Measurements from ENCODE around the gene ADGRV1.
"Not testable (repeated sequence)": the region's sequence is repeated elsewhere in the genome, so short reads cannot be mapped to it uniquely, and the experiment has no call there.

The ADGRV1 gene

GRCh38 chr5:91010090-91010489 is 451.5 kb downstream of the ADGRV1 start:
- no peak for DNase-seq

DNA sequence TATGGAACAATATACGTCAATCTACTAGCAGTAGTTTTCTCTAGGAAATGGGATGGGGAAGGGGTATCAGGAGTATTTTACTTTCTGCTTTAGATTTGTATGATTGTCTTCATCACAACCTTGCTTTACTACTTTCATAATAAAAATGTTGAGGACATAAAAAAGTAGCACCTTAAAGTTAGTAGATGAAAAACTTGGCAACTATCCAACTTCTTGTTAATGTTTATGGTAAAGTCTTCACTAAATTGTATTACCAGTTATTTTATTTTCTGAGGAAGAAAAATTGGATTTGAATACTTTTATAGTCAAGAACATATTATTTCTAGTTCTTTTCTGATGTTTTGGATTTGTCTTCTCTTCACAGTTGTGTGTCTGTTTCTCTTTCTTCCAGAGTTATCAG is 452.4 kb downstream of the ADGRV1 start:
- no peak for DNase-seq

GRCh38 chr5:91012867-91013266 is 454.3 kb downstream of the ADGRV1 start:
- not testable (repeated sequence) for DNase-seq

DNA sequence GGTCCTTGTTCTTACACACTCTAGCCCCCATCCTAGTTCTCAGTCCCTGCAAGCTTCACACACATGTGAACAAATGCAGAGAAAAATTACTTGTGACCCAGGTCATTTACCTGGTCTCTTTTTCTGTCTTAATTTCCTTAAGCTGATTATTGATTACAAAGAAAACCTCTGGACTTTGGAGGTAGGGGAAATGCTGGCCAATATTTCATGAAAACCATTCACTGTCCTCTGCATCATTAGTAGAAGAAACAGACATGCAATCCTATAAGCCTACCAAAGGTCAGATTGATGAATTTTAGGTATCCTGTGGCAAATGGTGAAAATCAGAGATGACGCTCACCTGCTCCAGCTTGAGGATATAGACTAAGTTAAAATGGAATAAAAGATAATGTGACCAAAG is 457.7 kb downstream of the ADGRV1 start:
- no peak for DNase-seq

DNA sequence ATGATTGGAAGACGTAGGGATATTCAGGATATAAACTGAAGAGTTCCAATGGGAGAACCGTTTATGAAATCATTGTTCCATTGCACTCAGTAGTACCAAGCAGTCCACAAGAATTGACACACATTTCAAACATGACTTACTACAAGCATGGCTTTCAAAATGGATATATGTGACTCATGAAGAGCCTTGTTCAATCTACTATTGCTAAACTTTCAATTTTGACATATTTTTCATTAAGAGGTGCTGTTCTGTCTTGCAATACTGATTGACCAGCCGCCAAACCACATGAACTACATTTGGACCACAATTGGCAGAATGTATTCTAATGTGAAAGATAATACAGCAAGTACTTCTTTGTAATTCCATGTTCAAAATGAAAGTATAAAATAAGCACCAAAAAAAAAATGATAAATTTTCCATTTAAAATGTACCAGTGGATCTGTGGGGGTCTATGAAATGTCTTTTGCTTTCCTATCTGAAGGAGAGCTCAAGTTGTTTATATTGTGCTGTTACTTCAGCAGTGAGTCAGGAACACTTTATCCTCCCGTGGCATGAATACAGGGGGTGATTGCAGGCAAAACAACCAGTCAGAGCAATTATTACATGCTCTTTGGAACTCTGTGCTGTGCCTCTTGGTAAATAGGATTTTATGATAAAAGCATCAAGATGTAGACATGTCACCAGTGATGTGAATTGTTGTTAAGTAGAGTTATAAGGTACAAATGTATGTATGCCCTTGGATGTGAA is 458.5 kb downstream of the ADGRV1 start:
- DNase-seq, result no peak

GRCh38 chr5:91018200-91018599 is 459.6 kb downstream of the ADGRV1 start:
- no peak for DNase-seq

GRCh38 chr5:91018712-91019371 is 460.2 kb downstream of the ADGRV1 start:
- DNase-seq, result no peak

DNA sequence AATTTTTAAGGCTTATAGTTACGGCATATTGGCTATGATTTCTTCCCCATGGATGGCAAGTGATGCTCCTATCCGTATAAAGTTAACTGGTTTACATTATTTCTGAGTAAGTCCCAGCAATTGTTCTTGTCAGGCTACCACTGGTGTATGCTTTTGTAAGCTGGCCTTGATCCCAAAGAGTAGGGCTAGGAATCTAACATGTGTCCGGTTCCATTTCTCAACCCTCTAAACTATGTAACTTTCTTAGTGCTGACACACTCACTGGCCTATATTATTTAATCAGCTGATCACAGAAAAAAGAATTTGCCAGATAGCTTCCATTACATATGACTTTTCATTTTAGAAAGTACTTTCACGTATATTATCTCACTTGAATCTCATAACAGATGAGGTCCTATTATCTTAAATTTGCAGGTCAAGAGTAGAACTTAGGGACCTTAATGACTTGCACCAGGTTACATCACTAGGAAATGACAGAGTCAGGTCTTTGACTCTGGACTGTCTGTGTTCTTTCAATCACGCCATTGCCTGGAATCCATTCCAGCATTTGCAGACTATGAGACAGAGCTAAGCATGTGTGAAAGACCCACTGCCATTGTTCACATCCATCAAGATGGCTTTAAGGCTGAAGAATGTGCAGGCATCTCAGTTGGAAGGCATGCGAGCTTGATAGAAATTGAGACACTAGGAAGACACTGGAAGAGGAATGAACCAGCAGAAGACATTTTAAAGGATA is 461.6 kb downstream of the ADGRV1 start:
- no peak for DNase-seq

DNA sequence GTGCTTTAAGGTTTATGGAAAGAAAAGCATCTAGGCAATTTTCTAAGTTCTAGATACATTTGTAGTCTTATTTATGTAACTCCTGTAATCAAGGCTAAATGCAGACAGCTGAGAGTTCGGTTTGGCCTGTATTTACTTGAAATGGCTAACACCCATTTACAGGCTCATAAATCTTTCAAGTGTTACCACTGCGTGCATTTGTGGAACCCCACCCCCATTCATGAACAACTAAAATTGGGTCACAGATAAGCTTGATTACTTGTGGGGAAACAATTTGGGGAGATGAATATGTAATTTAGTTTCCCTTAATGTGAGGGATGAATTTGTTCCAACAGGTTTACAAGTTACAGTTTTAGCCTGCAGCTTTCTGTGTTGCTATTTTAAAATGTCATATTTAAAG is 463.9 kb downstream of the ADGRV1 start:
- DNase-seq, result no peak

DNA sequence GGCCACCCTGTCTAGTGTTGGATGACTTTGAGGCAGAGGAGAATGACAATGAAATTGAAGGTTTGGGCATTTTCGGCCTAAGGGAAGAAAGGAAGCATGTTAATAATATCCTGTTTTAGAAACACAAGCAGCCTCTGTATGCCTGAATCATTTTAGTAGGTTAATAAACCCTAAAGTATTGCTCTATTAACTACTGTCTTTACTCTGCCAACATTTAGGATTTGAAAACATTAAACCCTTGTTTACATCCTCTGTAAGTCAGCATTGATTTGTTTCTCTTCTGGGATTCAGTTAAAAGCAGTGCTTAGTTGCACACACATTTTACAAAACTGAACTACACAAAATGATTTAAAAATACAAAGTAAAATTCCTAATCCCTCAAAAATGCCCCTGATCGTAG is 465.6 kb downstream of the ADGRV1 start:
- no peak for DNase-seq

GRCh38 chr5:91024727-91025126 is 466.1 kb downstream of the ADGRV1 start:
- no peak for DNase-seq

- no peak for DNase-seq
Measured at GRCh38 chr5:91025449-91025848, 466.9 kb downstream of the ADGRV1 start.

DNA sequence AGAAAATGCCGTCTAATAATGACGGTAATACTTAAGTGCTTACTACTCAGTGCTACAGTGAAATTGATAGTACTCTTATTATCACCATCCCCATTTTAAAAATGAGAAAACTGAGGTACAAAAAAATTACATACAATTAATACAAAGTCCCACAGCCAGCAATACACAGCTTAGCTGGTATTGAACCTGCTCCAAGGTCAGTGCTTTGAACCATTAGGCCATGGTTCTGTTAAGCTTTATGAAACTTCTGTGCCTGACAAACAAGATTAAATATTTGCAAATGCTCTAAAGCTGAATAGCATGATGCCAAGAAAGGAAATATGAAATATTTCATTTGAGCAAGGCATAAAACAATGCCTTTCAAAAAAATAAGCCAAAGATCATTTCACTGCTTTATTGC is 467.4 kb downstream of the ADGRV1 start:
- no peak for DNase-seq

DNA sequence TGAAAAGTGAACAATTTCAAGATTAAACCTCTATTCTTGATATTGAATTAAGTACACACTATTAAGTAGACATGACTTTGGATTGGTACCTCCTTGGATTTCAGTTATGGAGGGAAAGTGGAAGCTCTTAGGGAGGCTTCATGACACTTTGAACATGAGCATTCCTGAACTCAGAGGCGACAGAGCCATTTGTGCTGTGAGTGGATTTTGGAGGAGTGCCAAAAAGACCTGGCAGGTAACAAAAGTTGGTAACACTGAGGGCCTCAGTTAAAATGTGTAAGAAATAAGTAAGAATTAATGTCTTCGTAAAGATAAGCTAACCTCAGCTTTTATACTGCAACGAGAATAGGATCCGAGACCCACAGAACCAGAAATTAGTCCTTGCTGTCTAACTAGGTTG is 467.9 kb downstream of the ADGRV1 start:
- DNase-seq, result no peak

- no peak for DNase-seq
Measured at GRCh38 chr5:91027405-91028139, 469.0 kb downstream of the ADGRV1 start.

GRCh38 chr5:91028499-91028956 is 469.9 kb downstream of the ADGRV1 start:
- DNase-seq, result no peak

DNA sequence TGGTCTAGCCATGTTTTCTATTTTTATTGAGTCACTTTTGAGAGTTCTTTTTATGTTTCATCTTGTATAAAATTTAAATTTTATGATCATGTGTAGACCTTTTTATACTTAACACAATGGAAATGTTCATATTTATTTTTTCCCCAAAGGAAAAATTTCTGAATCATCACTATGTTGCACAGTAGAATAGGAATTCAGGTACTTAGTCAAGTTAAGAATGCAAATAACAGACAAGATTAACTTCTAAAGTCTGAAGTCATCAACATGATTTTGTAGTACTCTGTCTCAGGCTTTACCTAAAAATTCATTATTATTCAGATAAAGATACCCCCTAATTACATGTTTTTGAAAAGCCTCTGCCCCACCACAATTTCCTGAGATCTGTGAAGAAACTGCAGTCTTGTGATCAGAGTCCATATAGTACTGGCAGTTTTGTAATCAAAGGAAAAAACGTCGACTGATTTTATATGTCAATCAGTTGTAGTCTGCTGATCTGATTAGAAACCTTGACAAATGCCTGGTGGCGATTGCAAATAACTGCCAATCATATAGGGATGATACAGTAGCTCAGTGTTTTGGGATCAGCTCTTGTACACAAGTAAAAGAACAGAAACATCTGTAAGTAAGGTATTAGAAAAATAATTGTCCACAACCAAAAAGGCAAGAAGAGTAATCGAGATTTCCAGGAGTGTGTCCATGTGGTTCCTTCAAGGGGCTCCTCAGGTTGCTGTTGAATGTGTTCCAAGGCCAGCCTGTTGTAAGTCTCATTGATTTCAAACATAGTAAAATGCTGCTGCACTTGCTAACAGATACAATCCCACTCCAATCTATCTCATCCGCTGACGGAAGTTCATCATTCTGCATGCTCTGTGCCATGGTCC is 472.2 kb downstream of the ADGRV1 start:
- no peak for DNase-seq

DNA sequence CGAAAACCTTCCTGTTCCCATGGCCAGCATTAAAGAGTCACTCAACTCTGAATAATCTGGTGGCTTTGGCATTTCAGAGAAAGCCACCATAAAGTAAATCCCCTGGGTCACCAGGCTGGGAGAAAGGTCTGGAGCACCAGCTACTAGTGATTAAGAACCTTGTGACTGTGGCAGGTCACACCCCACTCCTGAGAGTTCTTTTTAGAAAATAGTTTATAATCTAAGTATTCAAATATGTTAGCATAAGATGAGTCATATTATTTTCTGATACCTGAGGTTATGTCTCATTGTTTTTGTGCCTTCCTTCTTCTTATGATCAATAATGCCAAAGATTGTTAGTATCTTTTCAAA is 472.8 kb downstream of the ADGRV1 start:
- DNase-seq, result no peak

DNA sequence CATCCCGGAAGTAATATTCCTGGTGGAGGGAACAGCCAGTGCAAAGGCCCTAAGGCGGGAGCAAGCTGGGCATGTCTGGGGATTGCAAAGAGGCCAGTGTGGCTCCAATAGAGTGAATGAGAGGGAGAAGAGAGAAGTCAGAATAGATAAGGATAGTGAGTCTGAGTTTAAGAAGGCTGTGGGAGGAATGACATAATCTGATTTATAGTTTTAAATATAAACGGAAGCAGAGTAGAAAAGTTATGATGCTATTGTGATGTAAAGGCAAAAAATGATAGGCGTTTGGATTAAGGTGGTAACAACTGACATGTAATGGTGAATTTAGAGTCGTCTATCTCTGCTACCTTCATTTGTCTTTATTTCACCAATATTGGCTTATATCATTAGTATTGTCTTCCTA is 473.5 kb downstream of the ADGRV1 start:
- DNase-seq, result no peak

DNA sequence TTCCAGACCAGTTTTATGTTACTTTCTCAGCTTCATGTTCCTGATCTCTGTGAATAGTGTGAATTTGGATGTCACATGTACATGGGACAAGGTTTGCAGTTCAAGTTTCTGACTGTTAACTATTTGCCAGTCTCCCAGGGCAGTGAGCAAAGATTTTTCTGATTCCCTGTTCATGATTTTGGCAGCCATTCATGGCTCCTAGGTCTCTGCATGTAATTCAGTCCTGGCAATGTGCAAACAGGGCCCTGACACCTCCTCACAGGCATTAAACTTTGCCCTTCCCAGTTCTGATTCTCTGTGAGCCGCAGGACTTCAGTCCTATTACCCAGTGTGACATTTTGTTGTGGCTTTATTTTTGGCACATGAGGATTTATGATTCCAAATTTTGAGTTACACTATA is 474.8 kb downstream of the ADGRV1 start:
- DNase-seq, result no peak

- no peak for DNase-seq
Measured at GRCh38 chr5:91038180-91038808, 479.7 kb downstream of the ADGRV1 start.

- DNase-seq, result not testable (repeated sequence)
Measured at GRCh38 chr5:91041132-91041531, 482.5 kb downstream of the ADGRV1 start.
